ENCODE results near the gene MAMLD1. TPM values are rescaled to one million over a fixed set of nuclear protein-coding genes. Genes with fewer than 3 reads are reported as not detected.

MAMLD1 gene
- total RNA-seq, 2 donors from 2014 or later, result 7.9 to 8.3 TPM

- Histone ChIP-seq H3K9me3 (no peaks in the 10 kb centered on the region), H3K4me1 (ENCODE audit: control insufficient read depth in 1 of 2, low read depth in 2 of 2) (no peaks in the 10 kb centered on the region), H3K27ac (no peak overlapping the region), H3K27me3 (replicated peaks; ENCODE audit: insufficient read depth) (no peaks in the 10 kb centered on the region), H3K4me3 (no peak overlapping the region), H3K36me3 (no peaks in the 10 kb centered on the region)
- DNase-seq (ENCODE audit: low spot score) (no peak), ATAC-seq (ENCODE audit: insufficient number of reproducible peaks, low FRiP score, low read depth) (no peak)
- TF ChIP-seq CTCF (IDR thresholded peaks at IDR 0.05), result no peak
Observed at GRCh38 chrX:150352114-150352513, 11.0 kb upstream of the MAMLD1 start.

GRCh38 chrX:150352581-150352980 is 10.5 kb upstream of the MAMLD1 start:
- no peak for TF ChIP-seq CTCF (IDR thresholded peaks at IDR 0.05)
- Histone ChIP-seq H3K4me3 (no peak overlapping the region), H3K36me3 (no peaks in the 10 kb centered on the region), H3K9me3 (no peaks in the 10 kb centered on the region), H3K27me3 (replicated peaks; ENCODE audit: insufficient read depth) (no peaks in the 10 kb centered on the region), H3K4me1 (ENCODE audit: control insufficient read depth in 1 of 2, low read depth in 2 of 2) (no peaks in the 10 kb centered on the region), H3K27ac (no peak overlapping the region)
- ATAC-seq (ENCODE audit: insufficient number of reproducible peaks, low FRiP score, low read depth) (no peak), DNase-seq (ENCODE audit: low spot score) (no peak)

- no peak for TF ChIP-seq CTCF (IDR thresholded peaks at IDR 0.05)
- Histone ChIP-seq H3K4me1 (ENCODE audit: control insufficient read depth in 1 of 2, low read depth in 2 of 2) (no peaks in the 10 kb centered on the region), H3K27ac (no peak overlapping the region), H3K9me3 (no peaks in the 10 kb centered on the region), H3K27me3 (replicated peaks; ENCODE audit: insufficient read depth) (no peaks in the 10 kb centered on the region), H3K4me3 (no peak overlapping the region), H3K36me3 (no peaks in the 10 kb centered on the region)
- no peak for ATAC-seq (ENCODE audit: insufficient number of reproducible peaks, low FRiP score, low read depth)
- DNase-seq (ENCODE audit: low spot score), result no peak
Observed at GRCh38 chrX:150355913-150356312, 7.2 kb upstream of the MAMLD1 start.

- H3K36me3 ChIP-seq, result no peaks in the 10 kb centered on the region
- ATAC-seq (ENCODE audit: insufficient number of reproducible peaks, low FRiP score, low read depth) (no peak), DNase-seq (ENCODE audit: low spot score) (no peak)
- H3K9me3 ChIP-seq, result no peaks in the 10 kb centered on the region
- H3K4me3 ChIP-seq, result no peak overlapping the region
- no peaks in the 10 kb centered on the region for H3K27me3 ChIP-seq (replicated peaks; ENCODE audit: insufficient read depth)
- peaks cover 4 to 6% of the 10 kb centered on the region in 2 donors for H3K4me1 ChIP-seq (ENCODE audit: control insufficient read depth in 1 of 2, low read depth in 2 of 2)
- no peak for TF ChIP-seq CTCF (IDR thresholded peaks at IDR 0.05)
- H3K27ac ChIP-seq, result no peak overlapping the region
Observed at GRCh38 chrX:150357790-150358189, 5.3 kb upstream of the MAMLD1 start.

- DNase-seq (ENCODE audit: low spot score) (no peak), ATAC-seq (ENCODE audit: insufficient number of reproducible peaks, low FRiP score, low read depth) (no peak)
- Histone ChIP-seq H3K4me3 (no peak overlapping the region), H3K4me1 (ENCODE audit: control insufficient read depth in 1 of 2, low read depth in 2 of 2) (peaks cover 4 to 6% of the 10 kb centered on the region in 2 donors), H3K36me3 (no peaks in the 10 kb centered on the region), H3K9me3 (no peaks in the 10 kb centered on the region), H3K27ac (no peak overlapping the region), H3K27me3 (replicated peaks; ENCODE audit: insufficient read depth) (no peaks in the 10 kb centered on the region)
- TF ChIP-seq CTCF (IDR thresholded peaks at IDR 0.05), result no peak
Observed at GRCh38 chrX:150358651-150359050, 4.5 kb upstream of the MAMLD1 start.

All from thoracic aorta (tissue), 2 donors.